Stimulated activated CD4-positive, alpha-beta T cell treated with anti-CD3 and anti-CD28 coated beads, TNF-alpha, amount 100 ng/mL, for 24 hours (primary cell): Measurements from ENCODE around the gene CDC123.
"Not testable (repeated sequence)": the region's sequence is repeated elsewhere in the genome, so short reads cannot be mapped to it uniquely, and the experiment has no call there.

Experiments
- DNase-seq, 3 experiments: peaks; one replicate each; pipeline ENCODE4 v3.0.0-alpha.2; 2020; ENCODE audit warnings: low read depth in 3 of 3

The CDC123 gene

GRCh38 chr10:12195603-12196506, at the start of gene CDC123, which contains the start of gene NUDT5:
Gene CDC123, plus strand, starts transcription at chr10:12196188. Its CDS starts 58 bp downstream, at chr10:12196246.
Gene NUDT5, minus strand, starts transcription at chr10:12195891. Its CDS starts 9,600 bp downstream, at chr10:12186291.
- DNase-seq = peak; percentile 69 to 85 (median 73)

- no peak for DNase-seq
Measured at GRCh38 chr10:12150163-12150562, 45.8 kb upstream of the CDC123 start.

- no peak for DNase-seq
Measured at GRCh38 chr10:12154516-12154915, 41.5 kb upstream of the CDC123 start.

GRCh38 chr10:12156367-12157123, 39.4 kb upstream of the CDC123 start:
- no peak for DNase-seq

- no peak for DNase-seq
Measured at GRCh38 chr10:12158111-12158510, 37.9 kb upstream of the CDC123 start.

GRCh38 chr10:12160664-12161063, 35.3 kb upstream of the CDC123 start:
- no peak for DNase-seq

- no peak for DNase-seq
Measured at GRCh38 chr10:12162927-12163326, 33.1 kb upstream of the CDC123 start.

GRCh38 chr10:12164085-12164484, 31.9 kb upstream of the CDC123 start:
- DNase-seq = no peak

GRCh38 chr10:12165036-12165435, 31.0 kb upstream of the CDC123 start:
- no peak for DNase-seq

GRCh38 chr10:12165999-12166775, 29.8 kb upstream of the CDC123 start:
- no peak for DNase-seq

- not testable (repeated sequence) for DNase-seq
Measured at GRCh38 chr10:12171512-12171911, 24.5 kb upstream of the CDC123 start.

GRCh38 chr10:12177642-12178041, 18.3 kb upstream of the CDC123 start:
- no peak for DNase-seq

- DNase-seq = no peak
Measured at GRCh38 chr10:12179606-12180170, 16.3 kb upstream of the CDC123 start.

GRCh38 chr10:12180221-12180974, 15.6 kb upstream of the CDC123 start:
- DNase-seq = no peak

- peak; percentile 18 to 60 (median 33) for DNase-seq
Measured at GRCh38 chr10:12181065-12181775, 14.8 kb upstream of the CDC123 start.

GRCh38 chr10:12184165-12184564, 11.8 kb upstream of the CDC123 start:
- no peak for DNase-seq

- DNase-seq = peak in 1 of 3 experiments; percentile 24
Measured at GRCh38 chr10:12186323-12186722, 9.7 kb upstream of the CDC123 start.

- DNase-seq = no peak
Measured at GRCh38 chr10:12187321-12187905, 8.6 kb upstream of the CDC123 start.

GRCh38 chr10:12188656-12189055, 7.3 kb upstream of the CDC123 start:
- no peak for DNase-seq

- DNase-seq = no peak
Measured at GRCh38 chr10:12189426-12189825, 6.6 kb upstream of the CDC123 start.
